Measurements from ENCODE around the gene SERPINE1. TPM values are rescaled to one million over a fixed set of nuclear protein-coding genes. Genes with fewer than 3 reads are reported as not detected.

Gene SERPINE1
- total and polyA plus RNA-seq, 2 of the 13 experiments (the other 11 are each of a cell fraction or from before 2014, with no cell fraction given) = 21.2 to 1,576 TPM

GRCh38 chr7:101125989-101126650 lies 784 bp upstream of the SERPINE1 start (continued):
- no peak for TF ChIP-seq CAMTA2 (CRISPR knock-in tag; IDR thresholded peaks at IDR 0.05; ENCODE audit: borderline replicate concordance)
- peak; percentile 52; the same call in 1 of the 2 replicates for TF ChIP-seq ZFP36L1 (CRISPR knock-in tag; IDR thresholded peaks at IDR 0.05)
- peak; percentile 60; the same call in 1 of the 2 replicates for TF ChIP-seq ZNF446 (CRISPR knock-in tag; IDR thresholded peaks at IDR 0.05)
- peak; percentile 99 for TF ChIP-seq ZNF687 (CRISPR knock-in tag; IDR thresholded peaks at IDR 0.05)
- peak; percentile 34; the same call in 1 of the 2 replicates for TF ChIP-seq HNF4G (IDR thresholded peaks at IDR 0.05; ENCODE audit: borderline replicate concordance, low read depth, low read length)
- TF ChIP-seq HNF4G (CRISPR knock-in tag; IDR thresholded peaks at IDR 0.05; ENCODE audit: borderline replicate concordance, low read depth) = peak; percentile 22; the same call in 1 of the 2 replicates
- peak; percentile 78 for TF ChIP-seq ZFX (CRISPR knock-in tag; IDR thresholded peaks at IDR 0.05; ENCODE audit: low read depth)
- TF ChIP-seq MLXIP (CRISPR knock-in tag; IDR thresholded peaks at IDR 0.05; ENCODE audit: borderline replicate concordance) = peak; percentile 87; the same call in 1 of the 2 replicates
- TF ChIP-seq ZNF607 (CRISPR knock-in tag; IDR thresholded peaks at IDR 0.05; ENCODE audit: borderline replicate concordance) = peak; percentile 67; the same call in 1 of the 2 replicates
- 0 out of 2 replicates have a peak, but pooled peaks have one; percentile 15 for TF ChIP-seq MZF1 (CRISPR knock-in tag; IDR thresholded peaks at IDR 0.05; ENCODE audit: borderline replicate concordance)
- TF ChIP-seq PAX8 (CRISPR knock-in tag; IDR thresholded peaks at IDR 0.05; ENCODE audit: borderline replicate concordance) = no peak
- peak; percentile 68 for TF ChIP-seq USF2 (IDR thresholded peaks at IDR 0.05; ENCODE audit: low read depth, low read length)
- peak; percentile 89; the same call in 1 of the 2 replicates for TF ChIP-seq USF2 (CRISPR knock-in tag; IDR thresholded peaks at IDR 0.05; ENCODE audit: borderline replicate concordance)
- TF ChIP-seq TOE1 (CRISPR knock-in tag; IDR thresholded peaks at IDR 0.05) = no peak
- TF ChIP-seq NFIC (IDR thresholded peaks at IDR 0.05; ENCODE audit: low read length) = no peak
- peak; percentile 9; the same call in 1 of the 2 replicates for TF ChIP-seq ZNF605 (CRISPR knock-in tag; IDR thresholded peaks at IDR 0.05)
- peak; percentile 99 for TF ChIP-seq MNT (IDR thresholded peaks at IDR 0.05)
- TF ChIP-seq ZNF883 (CRISPR knock-in tag; IDR thresholded peaks at IDR 0.05; ENCODE audit: not compliant biosample characterization) = no peak

All from HepG2 (cell line).